GM19468 (cell line): ENCODE measurements around the gene TPCN2.
"Not testable (repeated sequence)": the region's sequence is repeated elsewhere in the genome, so short reads cannot be mapped to it uniquely, and the experiment has no call there.

Experiments
- ATAC-seq: cut with Tn5 transposase; IDR thresholded peaks from one replicate; pipeline ENCODE4 v1.9.1; 2021; ENCODE audit warnings: mild to moderate bottlenecking, moderate library complexity, moderate number of reproducible peaks; ENCODE audit not compliant: unreplicated experiment; ENCODE audit errors: extremely low read depth

TPCN2 gene

DNA sequence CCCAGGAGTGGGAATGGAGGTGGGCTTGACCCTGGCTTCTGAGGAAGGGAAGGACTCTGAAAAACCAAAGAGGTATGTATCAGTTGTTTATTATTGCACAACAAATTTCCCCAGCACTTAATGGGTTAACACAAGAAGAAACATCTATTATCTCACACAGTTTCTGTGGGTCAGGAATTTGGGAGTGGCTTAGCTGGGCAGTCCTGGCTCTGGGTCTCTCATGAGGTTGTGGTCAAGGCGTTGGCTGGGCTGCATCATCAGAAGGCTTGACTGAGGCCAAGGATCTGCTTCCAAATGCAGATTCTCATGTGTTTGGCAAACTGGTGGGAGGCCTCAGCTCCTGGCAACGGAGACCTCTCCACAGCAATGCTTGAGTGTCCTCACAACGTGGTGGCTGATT lies 89.5 kb downstream of the TPCN2 start:
- no peak for ATAC-seq

DNA sequence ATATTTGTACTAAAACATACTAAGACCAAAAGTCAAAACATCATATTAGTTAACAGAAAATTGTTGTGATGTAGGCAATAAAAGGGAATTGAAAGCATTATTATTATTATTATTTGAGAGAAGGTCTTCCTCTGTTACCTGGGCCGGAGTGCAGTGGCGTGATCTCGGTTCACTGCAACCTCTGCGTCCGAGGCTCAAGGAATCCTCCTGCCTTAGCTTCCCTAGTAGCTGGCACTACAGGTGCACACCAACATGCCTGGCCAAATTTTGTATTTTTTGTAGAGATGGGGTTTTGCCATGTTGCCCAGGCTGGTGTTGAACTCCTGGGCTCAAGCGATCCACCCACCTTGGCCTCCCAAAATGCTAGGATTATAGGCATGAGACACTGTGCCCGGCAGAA lies 91.4 kb downstream of the TPCN2 start:
- ATAC-seq = not testable (repeated sequence)

DNA sequence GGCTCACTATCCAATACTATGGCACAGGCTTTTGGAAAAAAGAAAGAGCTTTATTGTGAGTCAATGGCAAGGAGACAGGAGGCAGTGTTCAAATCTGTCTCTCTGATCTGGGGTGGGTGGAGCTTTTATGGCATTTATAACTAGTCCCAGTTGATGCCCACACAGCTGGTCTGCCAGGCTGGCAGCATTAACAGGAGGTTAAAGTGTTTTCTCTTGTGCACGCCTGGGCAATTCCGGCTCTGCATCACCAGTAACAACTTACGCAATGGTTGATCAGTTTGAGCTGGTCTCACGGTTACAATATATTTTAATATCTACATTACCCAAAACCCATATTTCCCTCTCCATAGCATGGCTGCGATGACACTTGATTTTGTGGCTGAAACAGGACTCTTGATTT lies 91.9 kb downstream of the TPCN2 start:
- ATAC-seq = no peak

DNA sequence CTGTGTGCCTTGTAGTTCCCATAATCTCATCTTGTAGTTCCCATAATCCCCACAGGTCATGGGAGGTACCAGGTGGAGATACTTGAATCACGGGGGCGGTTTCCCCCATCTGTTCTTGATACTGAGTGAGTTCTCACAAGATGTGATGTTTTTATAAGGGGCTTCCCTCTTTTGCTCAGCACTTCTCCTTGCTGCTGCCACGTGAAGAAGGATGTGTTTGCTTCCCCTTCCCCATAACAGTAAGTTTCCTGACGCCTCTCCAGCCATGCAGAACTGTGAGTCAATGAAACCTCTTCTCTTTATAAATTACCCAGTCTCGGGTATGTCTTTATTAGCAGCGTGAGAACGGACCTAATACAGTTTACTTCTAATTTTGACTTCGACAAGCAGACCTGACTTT lies 93.0 kb downstream of the TPCN2 start:
- no peak for ATAC-seq

DNA sequence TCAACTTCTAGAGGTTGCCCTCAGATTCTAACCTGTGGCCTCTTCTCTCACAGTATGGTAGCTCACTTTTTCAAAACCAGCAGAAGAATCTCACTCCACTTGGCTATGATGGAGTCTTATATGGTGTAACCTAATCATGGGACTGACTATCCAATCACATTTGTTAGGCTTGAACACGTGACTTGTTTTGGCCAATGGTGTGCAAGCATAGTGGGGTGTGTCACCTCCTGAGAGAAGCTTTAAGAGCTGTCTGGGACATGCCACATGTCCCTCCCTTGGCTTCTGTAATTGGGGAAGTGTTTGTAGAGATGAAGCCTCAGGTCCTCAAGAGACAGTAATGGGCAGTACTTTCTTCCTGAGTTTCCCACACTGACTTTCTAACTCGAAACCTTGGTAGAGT lies 94.2 kb downstream of the TPCN2 start:
- ATAC-seq = no peak

DNA sequence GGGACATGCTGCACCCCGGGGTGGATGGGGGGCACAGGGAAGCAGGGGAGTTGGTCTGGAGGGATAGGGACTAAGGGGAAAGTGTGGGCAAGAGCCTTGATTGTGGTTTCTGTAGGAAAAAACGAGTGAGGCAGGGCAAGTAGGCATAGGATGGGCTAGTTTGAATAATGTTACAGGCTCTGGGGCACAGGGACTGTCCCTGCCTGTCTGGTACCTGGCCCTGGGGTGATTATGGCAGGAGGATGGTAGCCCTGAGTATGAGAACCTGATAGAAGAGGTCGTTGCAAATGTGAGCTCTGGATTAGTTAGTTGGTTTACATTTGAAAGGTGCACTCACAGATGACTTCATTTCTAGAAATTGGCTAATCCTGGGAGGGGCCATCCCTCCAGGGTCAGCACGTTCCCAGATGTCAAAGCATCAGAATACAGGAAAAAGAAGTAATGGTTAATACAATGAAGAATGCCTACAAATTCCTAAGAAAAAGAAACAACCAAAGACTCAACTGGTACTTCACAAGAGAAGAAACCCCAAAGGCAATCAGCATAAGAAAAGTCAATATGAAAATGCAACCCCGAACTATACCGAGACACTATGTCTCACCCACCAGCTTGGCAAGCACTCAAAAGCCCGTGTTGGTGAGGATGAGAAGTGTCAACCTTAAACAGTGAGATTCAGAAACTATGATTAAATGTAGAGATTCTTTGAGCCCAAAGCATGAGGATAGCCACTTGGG lies 95.8 kb downstream of the TPCN2 start:
- no peak for ATAC-seq

DNA sequence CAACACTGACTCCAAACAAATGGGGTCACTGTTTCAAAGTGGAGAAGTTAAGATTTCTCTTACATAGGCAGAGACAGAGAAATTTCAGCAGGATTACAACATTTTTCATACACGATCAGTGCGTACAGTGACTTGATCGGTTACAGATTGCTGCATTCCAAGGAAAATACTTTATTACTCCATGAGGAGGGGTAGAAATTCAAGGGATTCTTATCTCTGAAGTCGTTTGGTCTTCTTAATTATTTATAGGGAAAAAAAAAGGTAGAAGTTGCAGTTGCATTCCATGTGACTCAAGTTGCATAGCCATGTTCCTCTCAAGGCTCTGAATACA lies 96.3 kb downstream of the TPCN2 start:
- no peak for ATAC-seq

DNA sequence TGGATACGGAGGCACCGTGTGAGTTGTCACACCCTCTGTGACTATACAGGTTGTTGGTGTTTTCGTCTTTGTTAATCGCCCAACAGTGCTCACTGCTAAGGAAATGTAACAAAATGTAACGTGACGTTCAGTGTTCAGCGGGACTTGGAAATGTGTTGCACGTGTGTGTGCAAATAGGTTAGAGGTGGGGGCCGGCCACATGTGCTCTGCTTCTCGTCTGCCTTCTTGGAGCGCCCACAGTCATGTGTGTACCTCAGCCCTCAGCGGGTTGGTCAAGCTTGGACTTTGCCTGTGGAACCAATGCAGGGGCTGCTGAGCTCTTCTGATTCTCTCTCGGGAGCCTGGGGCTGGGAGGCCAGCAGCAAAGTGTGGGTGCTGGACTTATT lies 99.6 kb downstream of the TPCN2 start:
- no peak for ATAC-seq

DNA sequence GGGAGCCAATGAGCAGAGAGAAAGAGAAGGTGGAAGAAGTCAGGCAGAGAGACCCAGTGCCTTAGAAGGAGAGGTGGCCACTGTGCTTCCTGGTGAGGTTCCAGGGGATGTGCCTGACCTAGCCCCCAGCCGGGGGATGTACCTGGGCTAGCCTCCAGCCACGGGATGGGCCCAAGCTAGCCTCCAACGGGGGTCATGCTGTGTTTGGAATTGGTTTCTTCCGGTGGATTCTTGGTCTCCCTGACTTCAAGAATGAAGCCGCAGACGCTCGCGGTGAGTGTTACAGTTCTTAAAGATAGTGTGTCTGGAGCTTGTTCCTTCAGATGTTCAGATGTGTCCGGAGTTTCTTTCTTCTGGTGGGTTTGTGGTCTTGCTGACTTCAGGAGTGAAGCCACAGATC lies 100.1 kb downstream of the TPCN2 start:
- ATAC-seq = no peak

DNA sequence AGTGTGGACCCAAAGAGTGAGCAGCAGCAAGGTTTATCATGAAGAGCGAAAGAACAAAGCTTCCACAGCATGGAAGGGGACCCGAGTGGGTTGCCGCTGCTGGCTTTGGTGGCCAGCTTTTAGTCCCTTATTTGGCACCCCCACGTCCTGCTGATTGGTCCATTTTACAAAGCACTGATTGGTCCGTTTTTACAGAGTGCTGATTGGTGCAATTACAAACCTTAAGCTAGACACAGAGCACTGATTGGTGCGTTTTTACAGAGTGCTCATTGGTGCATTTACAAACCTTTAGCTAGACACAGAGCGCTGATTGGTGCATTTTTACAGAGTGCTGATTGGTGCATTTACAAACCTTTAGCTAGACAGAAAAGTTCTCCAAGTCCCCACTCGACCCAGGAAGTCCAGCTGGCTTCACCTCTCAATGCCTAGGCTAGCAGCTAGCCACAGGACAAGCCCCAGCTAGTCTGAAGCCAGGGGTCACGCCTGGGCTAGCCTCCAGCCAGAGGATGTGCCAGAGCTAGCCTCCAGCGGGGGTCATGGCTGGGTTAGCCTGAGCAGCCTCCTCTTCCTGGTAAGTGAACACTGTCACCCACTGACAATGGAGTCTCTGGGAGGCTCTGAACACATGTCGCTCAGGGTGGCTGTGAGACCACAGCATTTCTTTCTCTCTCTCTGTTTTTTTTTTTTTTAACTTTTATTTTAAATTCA lies 100.8 kb downstream of the TPCN2 start:
- not testable (repeated sequence) for ATAC-seq

DNA sequence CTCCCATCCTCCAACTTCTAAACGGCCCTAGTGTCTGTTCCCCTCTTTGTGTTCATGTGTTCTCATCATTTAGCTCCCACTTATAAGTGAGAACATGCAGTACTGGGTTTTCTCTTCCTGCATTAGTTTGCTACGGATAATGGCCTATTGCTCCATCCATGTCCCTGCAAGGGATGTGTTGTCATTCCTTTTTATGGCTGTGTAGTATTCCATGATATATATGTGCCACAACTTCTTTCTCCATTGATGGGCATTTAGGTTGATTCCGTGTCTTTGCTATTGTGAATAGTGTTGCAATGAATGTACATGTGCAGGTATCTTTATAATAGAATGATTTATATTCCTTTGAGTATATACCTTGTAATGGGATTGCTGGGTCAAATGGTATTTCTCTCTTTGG lies 101.4 kb downstream of the TPCN2 start:
- ATAC-seq = no peak

DNA sequence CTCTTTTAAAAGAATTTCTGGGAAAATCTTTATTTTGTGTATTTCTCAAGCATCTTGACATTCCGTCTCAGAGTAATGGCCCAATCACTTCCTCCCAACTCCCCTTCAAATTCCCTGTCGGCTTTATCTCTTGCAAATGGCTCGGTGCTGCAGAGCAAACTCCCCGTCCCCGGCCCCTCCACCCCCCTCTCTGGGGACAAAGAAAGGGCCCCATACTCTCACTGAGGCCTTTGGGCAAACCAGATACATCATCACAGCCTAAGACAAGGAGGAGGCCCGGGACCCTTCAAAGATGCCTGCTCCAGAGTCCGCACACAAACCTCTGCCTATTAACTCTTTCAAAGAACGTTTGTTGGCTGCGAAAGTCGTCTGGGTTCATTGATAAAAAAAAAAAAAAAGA lies 103.1 kb downstream of the TPCN2 start:
- ATAC-seq = no peak

DNA sequence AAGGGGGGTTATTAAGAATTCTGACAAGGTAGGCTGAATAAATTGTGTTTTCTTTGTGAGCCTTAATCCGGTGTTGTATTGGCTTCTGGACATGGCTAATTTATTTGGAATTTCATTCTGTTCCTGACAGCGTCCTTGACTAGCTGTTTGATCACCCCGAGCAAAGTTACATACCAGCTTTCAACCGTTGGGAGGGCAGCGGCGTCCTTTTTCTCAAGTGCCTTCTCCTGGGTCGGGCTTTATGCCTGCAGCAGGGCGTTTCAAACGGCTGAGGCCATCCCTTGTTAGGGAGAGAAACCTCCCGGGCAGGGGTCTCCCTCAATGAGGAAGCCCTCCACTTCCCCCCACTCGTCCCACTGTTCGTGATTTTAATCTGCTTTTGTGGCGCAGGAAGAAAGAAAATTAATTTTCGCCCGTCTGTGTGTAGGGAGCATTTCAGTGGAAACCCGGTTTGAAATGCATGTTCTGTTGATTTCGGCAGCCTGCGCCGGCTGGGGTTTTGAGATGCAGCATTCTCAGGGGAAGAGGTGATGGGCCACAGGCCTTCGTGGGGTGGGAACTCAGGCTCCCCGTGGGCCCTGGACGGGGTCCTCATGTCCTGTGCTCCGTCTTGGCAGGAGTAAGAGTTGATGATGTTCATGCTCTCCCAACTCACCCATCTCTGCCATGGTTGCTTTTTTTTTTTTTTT lies 104.1 kb downstream of the TPCN2 start:
- no peak for ATAC-seq

DNA sequence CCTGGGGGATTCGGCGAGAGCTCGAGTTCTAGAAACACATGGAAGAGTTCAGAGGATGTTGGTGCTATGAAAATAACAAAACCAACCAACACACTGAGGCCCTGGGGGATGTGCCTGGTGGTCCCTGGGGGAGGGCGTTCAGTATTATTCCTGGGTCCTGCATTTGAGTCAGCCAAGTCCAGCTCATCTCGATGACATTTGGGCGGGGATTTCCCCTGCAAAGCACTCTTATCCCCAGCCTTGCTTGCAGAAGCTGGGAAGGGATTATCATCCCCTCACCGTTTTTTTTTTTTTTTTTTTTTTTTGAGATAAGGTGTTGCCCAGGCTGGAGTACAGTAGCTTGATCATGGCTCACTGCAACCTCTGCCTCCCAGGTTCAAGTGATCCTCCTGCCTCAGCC lies 104.9 kb downstream of the TPCN2 start:
- no peak for ATAC-seq

DNA sequence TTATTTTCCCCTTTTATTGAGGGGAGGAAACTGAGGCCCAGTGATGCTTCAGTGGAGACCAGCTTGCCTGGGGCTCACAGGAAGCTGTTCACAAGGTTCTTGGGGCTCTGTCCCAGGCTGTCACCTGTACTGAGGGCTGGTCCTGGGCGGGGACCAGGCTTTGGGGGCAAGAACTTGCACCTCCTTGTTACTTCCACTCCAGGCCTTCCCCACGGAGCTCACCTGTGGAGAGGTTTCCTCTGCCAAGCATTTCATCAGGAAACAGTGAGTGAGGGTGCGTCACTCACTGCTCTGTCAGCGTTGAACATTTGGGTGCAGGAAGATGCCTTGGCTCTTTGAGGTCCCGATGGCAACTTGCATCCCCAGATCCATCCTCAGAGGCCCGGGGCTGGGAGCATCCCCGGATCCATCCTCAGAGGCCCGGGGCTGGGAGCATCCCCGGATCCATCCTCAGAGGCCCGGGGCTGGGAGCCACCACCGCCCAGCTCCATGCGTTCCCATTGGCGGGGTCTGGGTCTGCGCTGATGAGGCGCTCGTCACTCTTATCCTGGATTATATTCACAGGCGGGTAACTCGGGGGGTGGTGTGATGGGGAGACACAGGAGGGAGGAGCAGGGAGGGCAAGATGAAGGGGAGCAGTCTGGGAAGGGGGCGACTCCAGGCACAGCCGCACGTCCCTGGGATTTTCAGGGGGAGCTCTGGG lies 105.6 kb downstream of the TPCN2 start:
- ATAC-seq = no peak

DNA sequence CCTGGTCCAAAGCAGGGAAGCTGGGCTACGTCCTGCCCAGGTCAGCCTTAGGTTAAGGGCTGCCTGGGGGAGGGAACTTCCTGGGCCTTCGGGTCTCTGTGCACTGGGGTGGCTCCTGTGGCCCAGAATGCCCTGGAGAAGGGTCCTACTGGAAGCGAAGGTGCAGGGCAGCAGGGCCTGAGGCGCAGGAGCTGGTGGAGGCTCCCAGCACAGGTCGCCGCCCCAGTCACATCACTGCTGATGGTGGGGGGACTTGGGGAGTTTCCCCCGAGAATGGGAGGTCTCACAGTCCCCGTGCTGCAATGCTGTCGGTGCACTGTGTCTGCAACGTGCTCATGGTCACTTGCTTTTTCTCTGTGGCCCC lies 106.2 kb downstream of the TPCN2 start:
- no peak for ATAC-seq

DNA sequence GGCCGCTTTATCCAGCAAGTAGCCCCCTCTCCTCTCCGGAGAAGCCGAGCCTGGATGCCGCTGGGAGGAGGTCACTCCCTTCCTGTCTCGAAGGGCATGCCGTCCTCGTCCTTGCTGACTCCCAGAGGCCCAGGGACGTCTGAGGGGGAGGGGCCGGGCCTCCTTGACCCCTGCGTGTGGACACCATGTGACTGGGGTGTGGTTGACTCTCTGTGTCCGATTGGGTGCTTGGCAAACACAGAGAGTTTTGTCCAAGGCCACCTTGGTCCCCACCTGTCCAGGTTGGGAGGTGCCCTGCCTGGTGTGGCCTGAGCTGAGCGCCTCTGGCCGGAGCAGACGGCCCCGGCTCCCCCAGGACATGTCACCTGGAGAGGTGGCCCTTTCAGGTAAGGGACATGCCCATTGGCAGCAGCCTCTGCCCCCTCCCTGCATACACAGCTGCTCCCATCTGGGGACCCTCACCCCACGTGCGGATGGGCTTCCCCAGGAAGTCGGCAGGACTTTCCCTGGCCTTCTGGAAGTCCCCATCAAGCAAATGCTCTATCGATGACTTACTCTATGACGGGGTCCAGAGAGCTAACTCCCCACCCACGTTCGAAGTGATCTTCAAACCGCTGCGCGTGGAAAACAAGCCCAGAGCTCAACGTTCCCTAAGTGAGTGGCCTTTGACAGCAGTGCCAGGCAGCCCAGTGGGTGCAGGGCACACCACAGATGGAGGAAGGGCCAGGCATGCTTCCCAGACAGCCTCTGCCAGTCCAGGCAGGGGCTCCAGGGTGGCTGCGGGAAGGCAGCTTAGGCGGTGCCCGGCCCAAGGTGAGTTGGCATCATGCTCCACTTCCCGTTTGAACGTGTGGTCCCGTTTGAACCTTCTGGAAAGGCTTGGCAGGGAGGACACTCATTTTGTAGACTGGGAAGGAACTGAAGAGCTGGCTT lies 106.8 kb downstream of the TPCN2 start, which contains the start of gene SMIM38:
SMIM38 (plus strand) TSS at position 634 of the 933 bp plus-strand sequence. CDS start 1,912 bp downstream, outside the sequence.
- ATAC-seq = no peak

DNA sequence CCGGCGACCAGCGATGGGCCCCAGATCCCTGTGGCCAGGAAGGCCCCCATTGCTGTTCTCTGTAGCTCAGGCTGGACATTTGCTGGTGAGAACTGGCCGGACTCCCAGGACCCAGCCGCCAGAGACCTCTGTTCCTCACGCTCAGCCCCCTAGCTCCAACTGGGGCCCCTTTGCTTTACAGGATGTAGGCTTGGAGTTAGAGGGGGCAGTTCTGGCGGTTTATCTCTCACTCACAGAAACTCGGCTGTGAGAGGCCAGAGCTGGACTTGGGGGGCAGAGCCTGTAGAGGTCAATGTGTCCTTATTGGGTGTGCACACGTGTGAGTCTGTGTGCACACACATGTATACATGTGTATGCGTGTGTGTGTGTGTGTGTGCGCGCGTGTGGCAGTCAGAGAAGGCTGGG lies 107.5 kb downstream of the TPCN2 start:
- no peak for ATAC-seq

DNA sequence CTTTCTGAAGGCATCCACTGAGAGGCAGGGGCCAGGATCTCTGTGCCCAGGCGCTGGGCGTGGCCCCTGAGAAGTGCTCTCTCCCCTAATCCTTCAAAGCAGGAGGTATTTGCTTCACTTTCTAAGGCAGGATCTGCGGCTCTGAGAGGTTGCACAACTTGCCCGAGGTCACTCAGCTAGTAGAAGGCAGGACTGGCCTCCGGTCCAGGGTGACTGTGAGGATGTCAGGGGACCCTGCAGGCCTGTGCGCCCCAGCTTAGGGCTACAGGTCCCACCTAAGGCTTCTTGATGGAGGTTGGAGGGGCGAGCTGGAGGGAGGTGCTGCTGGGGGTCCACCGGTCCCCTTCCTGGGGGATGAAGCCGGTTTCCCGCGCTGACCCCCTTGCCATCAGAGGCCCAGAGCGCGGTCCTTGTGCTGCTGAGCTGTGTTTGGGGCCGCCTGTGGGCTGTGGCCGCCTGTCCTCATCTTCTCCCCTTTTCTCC lies 108.0 kb downstream of the TPCN2 start:
- ATAC-seq = no peak
